ENCODE measurements around the gene RASGRP3.

RASGRP3 gene

GRCh38 chr2:33607905-33608304 is 131.5 kb downstream of the RASGRP3 start:
- TF ChIP-seq RAD21 (IDR thresholded peaks at IDR 0.05; ENCODE audit: low read depth) (no peak), TCF12 (IDR thresholded peaks at IDR 0.05; ENCODE audit: low read depth) (no peak), FOXM1 (IDR thresholded peaks at IDR 0.05; ENCODE audit: borderline replicate concordance, low read depth) (no peak), CEBPB (IDR thresholded peaks at IDR 0.05) (no peak), EP300 (IDR thresholded peaks at IDR 0.05; ENCODE audit: borderline replicate concordance) (no peak), ZBTB7A (IDR thresholded peaks at IDR 0.05; ENCODE audit: low read depth) (no peak), CREB1 (IDR thresholded peaks at IDR 0.05; ENCODE audit: low read depth) (no peak), YY1 (IDR thresholded peaks at IDR 0.05; ENCODE audit: low read depth) (no peak), TEAD4 (IDR thresholded peaks at IDR 0.05) (no peak), TAF1 (IDR thresholded peaks at IDR 0.05; ENCODE audit: low read depth) (no peak), NFIC (IDR thresholded peaks at IDR 0.05) (no peak), MAX (IDR thresholded peaks at IDR 0.05) (no peak), REST (IDR thresholded peaks at IDR 0.05; ENCODE audit: low read depth) (no peak), EGR1 (IDR thresholded peaks at IDR 0.05) (no peak), USF1 (IDR thresholded peaks at IDR 0.05) (no peak)

GRCh38 chr2:33614190-33614589 is 137.7 kb downstream of the RASGRP3 start:
- TF ChIP-seq ZBTB7A (IDR thresholded peaks at IDR 0.05; ENCODE audit: low read depth), result no peak
- no peak for TF ChIP-seq NFIC (IDR thresholded peaks at IDR 0.05)
- no peak for TF ChIP-seq CREB1 (IDR thresholded peaks at IDR 0.05; ENCODE audit: low read depth)
- TF ChIP-seq FOXM1 (IDR thresholded peaks at IDR 0.05; ENCODE audit: borderline replicate concordance, low read depth), result no peak
- no peak for TF ChIP-seq EGR1 (IDR thresholded peaks at IDR 0.05)
- no peak for TF ChIP-seq REST (IDR thresholded peaks at IDR 0.05; ENCODE audit: low read depth)
- TF ChIP-seq USF1 (IDR thresholded peaks at IDR 0.05), result no peak

Measured in Ishikawa (cell line).